PFSK-1 (cell line): ENCODE measurements around the gene SIL1.

Source experiments
- FOXP2 ChIP-seq: optimal IDR thresholded peaks from 2 replicates; pipeline ENCODE3; 2011; ENCODE audit warnings: borderline replicate concordance, control low read depth, inconsistent platforms; ENCODE audit not compliant: insufficient read depth; ENCODE audit errors: extremely low read length, extremely low read depth
- POLR2AphosphoS5 ChIP-seq: IDR thresholded peaks from 2 replicates; pipeline ENCODE4 v1.6.1; 2012; ENCODE audit warnings: low read depth, mild to moderate bottlenecking, control low read depth, low read length, moderate library complexity
- SIN3A ChIP-seq: IDR thresholded peaks from 2 replicates; pipeline ENCODE4 v1.6.1; 2012; ENCODE audit warnings: mild to moderate bottlenecking, low read length, moderate library complexity, borderline replicate concordance; ENCODE audit not compliant: insufficient read depth
- TAF1 ChIP-seq: IDR thresholded peaks from 2 replicates; pipeline ENCODE4 v1.6.1; 2012; ENCODE audit warnings: low read length, control low read depth, borderline replicate concordance; ENCODE audit not compliant: insufficient read depth
- TF ChIP-seq, protein P1 (sequence below), 2 experiments: IDR thresholded peaks; 2 replicates each; pipeline versions ENCODE4 v1.6.1 to v1.8.0; 2011 to 2012; ENCODE audit warnings: low read depth in 2 of 2, low read length in 2 of 2, control low read depth in 1 of 2, inconsistent platforms in 1 of 2, mild to moderate bottlenecking in 1 of 2, moderate library complexity in 1 of 2; ENCODE audit not compliant: insufficient read depth in 1 of 2

Gene SIL1

DNA sequence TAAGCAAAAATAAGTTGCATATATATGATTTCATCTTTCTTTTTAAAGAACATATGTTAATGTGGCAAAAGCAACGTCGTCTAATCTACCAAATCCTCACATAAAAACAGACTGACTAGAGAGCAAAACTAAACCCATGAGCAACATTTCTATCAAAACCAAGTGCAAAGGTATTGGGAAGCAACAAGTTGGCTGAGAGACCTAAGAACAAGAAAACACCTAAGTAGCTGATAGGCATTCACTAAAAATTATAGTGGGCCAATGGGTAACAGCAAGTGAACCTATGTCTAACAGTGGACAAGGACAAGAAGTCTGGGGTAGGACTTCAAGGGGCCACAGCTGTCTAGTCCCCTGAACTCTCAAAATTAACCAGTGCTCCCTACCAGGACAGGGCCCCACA lies 130.1 kb downstream of the SIL1 start:
- TF ChIP-seq FOXP2 = no peak
- TF ChIP-seq, protein P1, sequence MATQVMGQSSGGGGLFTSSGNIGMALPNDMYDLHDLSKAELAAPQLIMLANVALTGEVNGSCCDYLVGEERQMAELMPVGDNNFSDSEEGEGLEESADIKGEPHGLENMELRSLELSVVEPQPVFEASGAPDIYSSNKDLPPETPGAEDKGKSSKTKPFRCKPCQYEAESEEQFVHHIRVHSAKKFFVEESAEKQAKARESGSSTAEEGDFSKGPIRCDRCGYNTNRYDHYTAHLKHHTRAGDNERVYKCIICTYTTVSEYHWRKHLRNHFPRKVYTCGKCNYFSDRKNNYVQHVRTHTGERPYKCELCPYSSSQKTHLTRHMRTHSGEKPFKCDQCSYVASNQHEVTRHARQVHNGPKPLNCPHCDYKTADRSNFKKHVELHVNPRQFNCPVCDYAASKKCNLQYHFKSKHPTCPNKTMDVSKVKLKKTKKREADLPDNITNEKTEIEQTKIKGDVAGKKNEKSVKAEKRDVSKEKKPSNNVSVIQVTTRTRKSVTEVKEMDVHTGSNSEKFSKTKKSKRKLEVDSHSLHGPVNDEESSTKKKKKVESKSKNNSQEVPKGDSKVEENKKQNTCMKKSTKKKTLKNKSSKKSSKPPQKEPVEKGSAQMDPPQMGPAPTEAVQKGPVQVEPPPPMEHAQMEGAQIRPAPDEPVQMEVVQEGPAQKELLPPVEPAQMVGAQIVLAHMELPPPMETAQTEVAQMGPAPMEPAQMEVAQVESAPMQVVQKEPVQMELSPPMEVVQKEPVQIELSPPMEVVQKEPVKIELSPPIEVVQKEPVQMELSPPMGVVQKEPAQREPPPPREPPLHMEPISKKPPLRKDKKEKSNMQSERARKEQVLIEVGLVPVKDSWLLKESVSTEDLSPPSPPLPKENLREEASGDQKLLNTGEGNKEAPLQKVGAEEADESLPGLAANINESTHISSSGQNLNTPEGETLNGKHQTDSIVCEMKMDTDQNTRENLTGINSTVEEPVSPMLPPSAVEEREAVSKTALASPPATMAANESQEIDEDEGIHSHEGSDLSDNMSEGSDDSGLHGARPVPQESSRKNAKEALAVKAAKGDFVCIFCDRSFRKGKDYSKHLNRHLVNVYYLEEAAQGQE (IDR thresholded peaks at IDR 0.05; ENCODE audit: insufficient read depth in 1 of 2, low read depth in 2 of 2, low read length in 2 of 2) = no peak
- no peak for TF ChIP-seq TAF1
- no peak for TF ChIP-seq SIN3A
- no peak for TF ChIP-seq POLR2AphosphoS5

DNA sequence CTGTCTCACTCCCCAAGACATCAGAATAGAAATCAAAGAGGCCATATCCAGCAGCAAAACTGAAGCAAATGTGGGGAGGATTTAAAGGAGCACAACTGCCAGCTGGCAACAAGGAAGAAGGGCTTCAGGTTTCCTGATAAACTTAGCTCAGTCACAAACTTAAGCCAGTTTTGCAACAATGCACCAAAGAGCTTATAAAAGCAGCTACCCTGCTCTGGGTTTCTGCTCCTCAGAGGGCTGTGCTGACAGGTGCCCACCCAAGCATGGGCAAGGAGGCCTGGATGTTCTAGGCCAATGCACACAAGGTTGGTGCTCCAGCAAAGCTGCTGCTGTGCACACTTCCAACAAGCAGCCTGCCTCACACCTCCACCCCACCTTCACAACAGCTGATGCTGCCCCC lies 132.9 kb downstream of the SIL1 start:
- TF ChIP-seq SIN3A = no peak

GRCh38 chr5:139064613-139065012 lies 133.6 kb downstream of the SIL1 start:
- TF ChIP-seq SIN3A = no peak
- TF ChIP-seq, protein P1 (IDR thresholded peaks at IDR 0.05; ENCODE audit: insufficient read depth in 1 of 2, low read depth in 2 of 2, low read length in 2 of 2) = no peak
- no peak for TF ChIP-seq FOXP2
- TF ChIP-seq TAF1 = no peak
- TF ChIP-seq POLR2AphosphoS5 = no peak

DNA sequence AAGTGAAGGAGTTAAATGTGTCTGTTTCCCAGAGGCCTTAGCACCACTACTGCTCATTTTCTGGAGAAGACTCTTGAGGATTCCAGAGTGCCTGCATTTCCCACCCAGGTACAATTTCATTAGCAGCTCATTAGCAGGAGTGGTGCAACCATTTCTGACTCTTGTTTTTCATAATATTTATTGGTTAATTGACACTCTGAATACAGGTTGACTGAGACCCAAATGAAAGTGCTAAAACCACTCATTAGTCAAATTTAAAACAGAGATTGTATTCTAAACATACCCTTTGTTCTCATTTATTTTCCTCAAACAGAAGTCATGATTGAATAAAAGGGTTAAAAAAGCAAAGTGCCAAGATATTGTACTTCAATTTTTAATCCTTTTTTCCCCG lies 134.5 kb downstream of the SIL1 start:
- TF ChIP-seq TAF1 (no peak), SIN3A (no peak), POLR2AphosphoS5 (no peak), FOXP2 (no peak)
- TF ChIP-seq, protein P1 (IDR thresholded peaks at IDR 0.05; ENCODE audit: insufficient read depth in 1 of 2, low read depth in 2 of 2, low read length in 2 of 2) = no peak

DNA sequence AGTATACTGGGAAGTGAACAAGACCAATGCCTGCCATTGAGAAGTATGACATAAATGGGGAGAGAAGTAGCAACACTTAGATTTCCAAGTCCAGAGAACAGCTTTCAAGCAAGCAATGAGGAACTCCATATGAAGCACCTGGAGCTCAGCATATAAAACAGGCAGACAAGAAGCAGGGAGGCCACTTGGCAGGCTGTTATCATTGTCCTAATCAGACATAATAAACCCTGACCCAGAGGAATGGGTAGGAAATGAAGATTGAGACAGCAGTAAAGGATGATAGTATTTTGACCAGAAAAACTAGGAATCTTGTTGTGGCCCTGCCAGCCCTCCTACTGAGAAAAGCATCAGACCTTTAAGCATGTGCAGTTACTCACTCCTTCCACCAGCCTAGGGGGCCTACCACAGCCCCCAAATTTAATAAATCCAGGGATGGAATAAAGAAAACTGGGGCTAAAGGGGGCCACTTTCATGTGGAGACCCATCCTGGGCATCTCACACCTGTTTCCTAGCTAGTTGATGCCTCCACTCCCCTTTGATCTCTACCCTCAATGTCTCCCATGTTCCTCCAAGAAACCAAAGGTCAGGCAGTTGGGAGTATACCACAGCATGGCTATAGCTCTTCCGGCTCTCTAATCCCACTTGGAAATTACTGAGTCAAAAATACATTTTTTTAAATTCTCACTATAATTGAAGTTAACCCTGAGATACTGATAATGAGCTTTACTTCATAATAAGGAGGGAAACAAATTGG lies 135.1 kb downstream of the SIL1 start:
- no peak for TF ChIP-seq POLR2AphosphoS5
- no peak for TF ChIP-seq FOXP2
- TF ChIP-seq SIN3A = no peak
- TF ChIP-seq, protein P1 (IDR thresholded peaks at IDR 0.05; ENCODE audit: insufficient read depth in 1 of 2, low read depth in 2 of 2, low read length in 2 of 2) = no peak
- TF ChIP-seq TAF1 = no peak
